GM10847 (cell line): ENCODE measurements around the gene KIF1A.

ENCODE experiments used
- POLR2A ChIP-seq: IDR thresholded peaks from 2 replicates; pipeline ENCODE4 v1.6.1; 2011; ENCODE audit not compliant: insufficient read length; ENCODE audit errors: extremely low read depth

KIF1A gene

DNA sequence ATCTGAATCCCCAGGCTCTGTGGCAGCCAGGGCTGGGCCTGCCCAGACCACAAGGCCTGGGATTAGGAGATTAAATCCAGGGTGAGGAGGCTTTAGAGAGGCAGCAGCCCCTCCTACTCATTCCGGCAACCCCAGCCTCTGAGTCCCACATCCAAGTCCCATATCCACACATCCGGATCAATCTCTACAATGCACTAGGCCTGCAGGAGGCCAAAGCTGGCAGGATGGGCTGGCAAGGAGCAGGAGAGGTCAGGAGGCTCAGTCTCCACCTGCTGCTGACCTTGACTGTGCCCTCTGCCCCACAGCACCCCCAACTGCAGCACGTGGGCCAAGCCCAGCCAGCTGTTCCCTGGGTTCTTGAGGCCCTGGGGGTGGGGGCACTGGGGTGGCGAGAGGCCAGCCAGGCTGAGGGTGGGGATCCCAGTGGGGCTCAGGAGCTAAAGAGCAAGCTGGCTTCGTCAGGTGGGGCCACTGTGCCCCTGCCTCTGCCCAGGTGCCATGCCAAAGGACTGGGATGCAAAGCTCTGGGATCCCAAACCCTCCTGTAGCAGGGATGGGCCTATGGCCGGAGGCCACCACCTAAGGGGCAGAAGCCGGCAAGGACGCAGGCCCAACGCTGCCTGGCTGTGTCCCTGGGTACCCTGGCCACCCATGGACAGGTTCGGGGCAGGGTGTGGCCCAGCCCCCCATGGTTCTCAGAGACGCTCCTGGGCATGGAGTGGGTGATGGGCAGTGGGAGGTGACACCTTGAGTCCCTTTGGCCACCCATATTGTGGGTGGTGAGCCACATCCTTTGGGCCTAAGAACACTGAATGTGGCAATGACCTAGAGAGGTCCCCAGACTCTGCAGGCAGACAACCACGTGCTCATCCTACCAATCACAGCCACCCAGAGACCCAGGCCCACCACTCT, 3.2 kb downstream of the KIF1A start:
- no peak for TF ChIP-seq POLR2A

DNA sequence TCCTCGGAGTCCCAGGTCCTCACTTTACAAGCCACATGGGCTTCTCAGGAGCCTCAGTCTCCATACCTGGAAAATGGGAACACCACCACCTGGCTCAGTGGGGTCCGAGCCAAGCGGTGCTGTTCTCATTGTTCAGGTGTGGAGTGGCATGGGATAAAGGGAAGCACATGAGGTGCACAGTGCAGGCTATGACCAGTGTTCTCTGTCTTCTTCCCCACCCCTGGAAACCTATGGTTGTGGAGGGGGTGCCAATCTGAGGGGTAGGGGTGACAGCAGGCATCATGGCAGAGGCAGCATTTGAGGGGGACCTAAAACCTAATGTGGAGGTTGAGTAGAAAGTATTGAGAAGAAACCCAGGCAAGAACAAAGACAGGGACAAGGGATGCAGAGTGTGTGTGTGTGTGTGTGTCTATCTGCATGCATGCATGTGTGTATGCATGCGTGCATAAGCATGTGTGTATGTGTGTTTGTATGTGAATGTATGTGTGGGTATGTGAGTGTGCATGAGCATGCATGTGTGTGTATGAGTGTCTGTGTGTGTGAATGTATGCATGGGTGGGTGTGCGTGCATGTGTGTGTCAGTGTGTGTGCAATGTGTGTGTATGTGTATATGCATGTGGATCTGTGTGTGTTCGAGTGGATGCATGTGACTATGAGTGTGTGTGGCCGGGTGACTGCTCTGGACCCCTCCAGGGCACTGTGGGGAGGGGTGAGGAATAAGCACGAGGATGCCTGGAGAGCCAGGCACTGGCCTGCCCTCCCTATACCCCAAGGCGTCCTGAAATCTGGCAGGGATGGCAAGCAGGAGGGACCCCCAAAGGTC, 4.0 kb downstream of the KIF1A start:
- no peak for TF ChIP-seq POLR2A

- no peak for TF ChIP-seq POLR2A
Measured at GRCh38 chr2:240814946-240815760, 4.9 kb downstream of the KIF1A start.

- TF ChIP-seq POLR2A: no peak
Measured at GRCh38 chr2:240814280-240814679, 5.7 kb downstream of the KIF1A start.

DNA sequence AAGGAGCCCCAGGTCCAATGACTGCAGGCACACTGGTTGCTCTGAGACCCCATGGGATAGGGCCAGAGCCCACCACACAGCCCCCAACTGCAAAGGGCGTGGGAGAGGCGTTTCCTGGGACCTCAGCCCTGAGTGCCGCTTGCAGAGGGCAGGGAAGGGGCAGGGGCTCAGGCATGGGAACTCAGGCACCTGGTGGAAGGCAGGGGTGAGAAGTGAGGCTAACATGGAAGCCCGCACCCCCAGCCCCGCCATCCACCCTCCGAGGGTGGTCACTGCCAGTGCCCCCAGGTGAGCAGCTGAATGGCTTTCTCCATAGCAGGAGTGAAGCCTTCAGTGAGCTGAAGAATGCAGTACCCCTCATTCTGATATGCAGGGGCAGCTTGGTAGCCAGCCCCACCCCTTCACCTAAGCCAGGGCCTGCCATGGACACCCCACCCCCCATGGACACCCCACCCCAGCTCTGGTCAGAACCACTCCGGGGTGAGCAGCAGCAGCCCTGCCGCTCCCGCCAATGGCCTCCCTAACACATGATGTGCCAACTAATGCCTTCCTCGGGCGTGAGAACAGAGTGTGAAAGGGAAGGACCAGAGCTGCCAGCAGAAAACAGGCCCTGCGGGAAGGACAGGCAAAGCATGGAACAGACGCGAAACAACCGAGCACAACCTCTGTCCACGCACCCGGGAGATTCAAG, 6.6 kb downstream of the KIF1A start:
- TF ChIP-seq POLR2A: no peak

GRCh38 chr2:240812721-240813120, 7.3 kb downstream of the KIF1A start:
- TF ChIP-seq POLR2A: no peak

- no peak for TF ChIP-seq POLR2A
Measured at GRCh38 chr2:240812301-240812680, 7.7 kb downstream of the KIF1A start.

GRCh38 chr2:240811346-240812300, 8.4 kb downstream of the KIF1A start:
- TF ChIP-seq POLR2A: no peak

- no peak for TF ChIP-seq POLR2A
Measured at GRCh38 chr2:240810621-240811020, 9.4 kb downstream of the KIF1A start.

- TF ChIP-seq POLR2A: no peak
Measured at GRCh38 chr2:240810199-240810598, 9.8 kb downstream of the KIF1A start.

DNA sequence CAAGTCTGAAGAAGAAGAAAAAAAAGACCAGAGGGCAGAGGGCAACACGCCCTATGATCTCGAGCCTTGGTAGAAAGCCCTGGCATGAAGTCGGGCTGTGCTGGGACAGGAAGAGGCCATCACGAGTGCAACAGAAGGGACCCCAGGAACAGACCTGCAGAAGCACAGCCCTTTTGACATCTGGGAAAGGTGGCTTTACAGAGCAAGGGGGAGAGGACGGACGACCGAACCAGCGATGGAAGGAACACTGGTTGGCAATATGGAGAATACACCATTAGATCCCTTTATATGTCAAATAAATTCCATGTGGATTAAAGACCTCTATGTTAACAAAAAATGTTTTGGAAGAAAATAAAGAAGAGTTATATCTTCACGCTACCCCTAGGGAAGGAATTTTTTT, 10.7 kb downstream of the KIF1A start:
- no peak for TF ChIP-seq POLR2A

DNA sequence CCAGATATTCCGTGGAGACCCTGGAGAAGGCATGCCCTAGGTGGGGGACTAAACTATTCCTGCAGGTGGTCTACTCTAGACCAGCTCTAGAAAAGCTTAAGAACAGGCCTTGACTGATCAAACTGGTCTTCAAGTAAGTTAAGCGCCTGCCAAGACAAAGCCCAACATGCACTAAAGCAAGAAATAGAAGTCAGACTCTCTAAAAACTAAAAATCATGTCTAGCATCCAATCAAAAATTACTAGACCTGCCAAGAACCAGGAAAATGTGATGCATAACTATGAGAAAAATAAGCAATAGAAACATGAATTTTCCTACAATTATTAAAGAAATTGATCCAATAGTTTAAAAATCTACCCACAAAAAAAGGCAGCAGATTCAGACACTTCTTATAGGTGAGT, 13.6 kb downstream of the KIF1A start:
- no peak for TF ChIP-seq POLR2A

GRCh38 chr2:240806006-240806405, 14.0 kb downstream of the KIF1A start:
- no peak for TF ChIP-seq POLR2A

DNA sequence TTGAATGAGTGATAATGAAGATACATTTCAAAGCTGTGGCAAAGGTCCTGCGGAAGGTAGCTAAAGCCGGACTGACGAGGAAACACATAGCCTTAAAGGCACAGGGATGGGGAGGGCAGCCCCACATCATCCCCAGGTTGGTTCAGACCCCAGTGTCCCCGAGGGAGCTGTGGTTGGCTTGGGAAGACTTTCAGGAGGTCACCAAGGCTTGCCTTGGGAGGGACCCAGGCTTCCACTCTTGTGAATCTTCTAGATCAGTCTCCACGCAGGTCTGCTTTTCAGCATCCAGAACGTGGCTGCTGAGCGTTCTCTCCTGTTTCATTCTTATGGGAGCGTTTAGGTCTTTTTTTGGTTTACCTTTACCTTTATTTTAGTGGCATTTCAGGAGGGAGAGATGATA, 16.8 kb downstream of the KIF1A start:
- no peak for TF ChIP-seq POLR2A
